AG10803 (cell line): Measurements from ENCODE around the gene NFKBIE.
A peak's percentile ranks its signal among the peaks of the same experiment; 100 is the strongest.

Experiments used
- DNase-seq: peaks from one replicate; pipeline ENCODE4 v3.0.0; 2010; ENCODE audit warnings: low read depth
- H3K4me3 ChIP-seq: 2 replicates; pipeline ENCODE4 v1.5.1; 2011; ENCODE audit warnings: mild to moderate bottlenecking, low read length, control low read depth
- TF ChIP-seq, protein P1 (sequence below): conservative IDR thresholded peaks from 2 replicates; pipeline ENCODE4 v1.5.1; 2011; ENCODE audit warnings: mild to moderate bottlenecking, low read length, control low read depth, inconsistent platforms

NFKBIE gene

DNA sequence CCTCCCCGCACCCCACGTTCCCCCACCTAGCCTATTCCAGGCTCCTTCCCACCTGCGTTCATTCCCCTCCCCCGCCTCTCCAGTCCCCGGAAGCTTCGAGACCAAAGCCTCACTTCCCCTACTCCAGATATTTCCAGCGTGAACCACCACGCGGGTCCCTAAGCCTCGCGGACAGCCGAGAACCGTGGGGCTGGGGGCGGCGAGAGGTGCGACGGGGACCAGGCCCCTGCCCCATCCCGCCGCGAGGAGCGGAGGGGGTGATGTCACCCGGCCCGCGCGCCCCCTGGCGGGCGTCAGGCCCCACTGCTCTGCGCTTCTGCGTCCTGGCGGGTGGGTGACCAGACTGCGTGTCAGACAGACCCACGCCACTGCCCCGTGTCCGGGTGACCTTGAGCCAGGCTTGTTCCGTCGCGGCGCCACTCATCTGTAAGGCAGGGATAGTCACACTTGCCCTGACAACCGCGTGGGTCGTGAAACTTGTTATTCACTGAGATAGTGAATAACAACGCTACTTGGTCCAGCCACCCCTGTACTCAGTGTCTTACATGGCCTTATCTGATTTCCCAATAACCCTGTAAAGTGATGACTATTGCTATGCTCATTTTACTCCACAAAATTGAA is 27.4 kb downstream of the NFKBIE start:
- peak overlapping the region; percentile 76 for H3K4me3 ChIP-seq
- DNase-seq = peak; percentile 56
- TF ChIP-seq, protein P1, sequence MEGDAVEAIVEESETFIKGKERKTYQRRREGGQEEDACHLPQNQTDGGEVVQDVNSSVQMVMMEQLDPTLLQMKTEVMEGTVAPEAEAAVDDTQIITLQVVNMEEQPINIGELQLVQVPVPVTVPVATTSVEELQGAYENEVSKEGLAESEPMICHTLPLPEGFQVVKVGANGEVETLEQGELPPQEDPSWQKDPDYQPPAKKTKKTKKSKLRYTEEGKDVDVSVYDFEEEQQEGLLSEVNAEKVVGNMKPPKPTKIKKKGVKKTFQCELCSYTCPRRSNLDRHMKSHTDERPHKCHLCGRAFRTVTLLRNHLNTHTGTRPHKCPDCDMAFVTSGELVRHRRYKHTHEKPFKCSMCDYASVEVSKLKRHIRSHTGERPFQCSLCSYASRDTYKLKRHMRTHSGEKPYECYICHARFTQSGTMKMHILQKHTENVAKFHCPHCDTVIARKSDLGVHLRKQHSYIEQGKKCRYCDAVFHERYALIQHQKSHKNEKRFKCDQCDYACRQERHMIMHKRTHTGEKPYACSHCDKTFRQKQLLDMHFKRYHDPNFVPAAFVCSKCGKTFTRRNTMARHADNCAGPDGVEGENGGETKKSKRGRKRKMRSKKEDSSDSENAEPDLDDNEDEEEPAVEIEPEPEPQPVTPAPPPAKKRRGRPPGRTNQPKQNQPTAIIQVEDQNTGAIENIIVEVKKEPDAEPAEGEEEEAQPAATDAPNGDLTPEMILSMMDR = peak; percentile 67

GRCh38 chr6:44237021-44237812 is 28.1 kb downstream of the NFKBIE start:
- peak; percentile 96 for DNase-seq
- TF ChIP-seq, protein P1 = no peak
- H3K4me3 ChIP-seq = peak overlapping the region; percentile 76

- TF ChIP-seq, protein P1 = no peak
- no peak for DNase-seq
- H3K4me3 ChIP-seq = no peak overlapping the region
Measured at GRCh38 chr6:44235891-44236516, 29.3 kb downstream of the NFKBIE start.

- H3K4me3 ChIP-seq = no peak overlapping the region
- DNase-seq = no peak
- TF ChIP-seq, protein P1 = no peak
Measured at GRCh38 chr6:44235269-44235668, 30.1 kb downstream of the NFKBIE start.

- DNase-seq = peak; percentile 87
- TF ChIP-seq, protein P1 = peak; percentile 87
Measured at GRCh38 chr6:44234101-44235025, 31.0 kb downstream of the NFKBIE start.

DNA sequence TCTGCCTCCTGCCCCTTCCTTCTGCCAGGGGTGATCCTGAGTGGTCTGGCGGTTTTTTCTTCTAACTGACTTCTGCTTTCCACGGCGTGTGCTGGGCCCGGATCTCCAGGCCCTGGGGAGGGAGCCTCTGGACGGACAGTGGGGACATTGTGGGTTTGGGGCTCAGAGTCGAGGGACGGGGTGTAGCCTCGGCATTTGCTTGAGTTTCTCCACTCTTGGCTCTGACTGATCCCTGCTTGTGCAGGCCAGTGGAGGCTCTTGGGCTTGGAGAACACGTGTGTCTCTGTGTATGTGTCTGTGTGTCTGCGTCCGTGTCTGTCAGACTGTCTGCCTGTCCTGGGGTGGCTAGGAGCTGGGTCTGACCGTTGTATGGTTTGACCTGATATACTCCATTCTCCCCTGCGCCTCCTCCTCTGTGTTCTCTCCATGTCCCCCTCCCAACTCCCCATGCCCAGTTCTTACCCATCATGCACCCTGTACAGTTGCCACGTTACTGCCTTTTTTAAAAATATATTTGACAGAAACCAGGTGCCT is 31.7 kb downstream of the NFKBIE start:
- H3K4me3 ChIP-seq = no peak overlapping the region
- TF ChIP-seq, protein P1 = no peak
- no peak for DNase-seq

More at GRCh38 chr6:44234101-44235025, 31.0 kb downstream of the NFKBIE start:
- no peak overlapping the region for H3K4me3 ChIP-seq
